HG03135 (cell line): Measurements from ENCODE around the gene BTNL8.
"Not testable (repeated sequence)": the region's sequence is repeated elsewhere in the genome, so short reads cannot be mapped to it uniquely, and the experiment has no call there.

ENCODE experiments used
- ATAC-seq: cut with Tn5 transposase; IDR thresholded peaks from one replicate; pipeline ENCODE4 v1.9.1; 2021; ENCODE audit warnings: mild to moderate bottlenecking, moderate library complexity; ENCODE audit not compliant: unreplicated experiment

Gene BTNL8

GRCh38 chr5:180874804-180875582 is 24.0 kb upstream of the BTNL8 start:
- ATAC-seq = no peak

- no peak for ATAC-seq
Measured at GRCh38 chr5:180875860-180876426, 23.0 kb upstream of the BTNL8 start.

- not testable (repeated sequence) for ATAC-seq
Measured at GRCh38 chr5:180885845-180886529, 13.0 kb upstream of the BTNL8 start.

GRCh38 chr5:180889381-180889780 is 9.6 kb upstream of the BTNL8 start:
- ATAC-seq = no peak

- not testable (repeated sequence) for ATAC-seq
Measured at GRCh38 chr5:180895330-180895729, 3.6 kb upstream of the BTNL8 start.

GRCh38 chr5:180900178-180900577 is 1.2 kb downstream of the BTNL8 start:
- no peak for ATAC-seq

- ATAC-seq = no peak
Measured at GRCh38 chr5:180901319-180902009, 2.5 kb downstream of the BTNL8 start.

- no peak for ATAC-seq
Measured at GRCh38 chr5:180908400-180908799, 9.4 kb downstream of the BTNL8 start.

- ATAC-seq = no peak
Measured at GRCh38 chr5:180908998-180909731, 10.2 kb downstream of the BTNL8 start.

GRCh38 chr5:180909782-180910181 is 10.8 kb downstream of the BTNL8 start:
- ATAC-seq = no peak

- ATAC-seq = no peak
Measured at GRCh38 chr5:180910182-180910581, 11.2 kb downstream of the BTNL8 start.

GRCh38 chr5:180910735-180911134 is 11.8 kb downstream of the BTNL8 start:
- ATAC-seq = no peak

- no peak for ATAC-seq
Measured at GRCh38 chr5:180914646-180915045, 15.7 kb downstream of the BTNL8 start.

GRCh38 chr5:180915924-180916323 is 17.0 kb downstream of the BTNL8 start:
- ATAC-seq = no peak

GRCh38 chr5:180918380-180918779 is 19.4 kb downstream of the BTNL8 start:
- no peak for ATAC-seq

GRCh38 chr5:180920710-180921109 is 21.8 kb downstream of the BTNL8 start:
- no peak for ATAC-seq

GRCh38 chr5:180922932-180923331 is 24.0 kb downstream of the BTNL8 start:
- no peak for ATAC-seq

- no peak for ATAC-seq
Measured at GRCh38 chr5:180932660-180933059, 33.7 kb downstream of the BTNL8 start.

- no peak for ATAC-seq
Measured at GRCh38 chr5:180935203-180935602, 36.2 kb downstream of the BTNL8 start.

GRCh38 chr5:180938294-180938693 is 39.3 kb downstream of the BTNL8 start:
- ATAC-seq = no peak
